HG03565 (cell line): ENCODE data around the gene KICS2.

ENCODE experiments used
- ATAC-seq: cut with Tn5 transposase; IDR thresholded peaks from one replicate; pipeline ENCODE4 v1.9.1; 2021; ENCODE audit warnings: mild to moderate bottlenecking, moderate library complexity; ENCODE audit not compliant: unreplicated experiment

KICS2 gene

DNA sequence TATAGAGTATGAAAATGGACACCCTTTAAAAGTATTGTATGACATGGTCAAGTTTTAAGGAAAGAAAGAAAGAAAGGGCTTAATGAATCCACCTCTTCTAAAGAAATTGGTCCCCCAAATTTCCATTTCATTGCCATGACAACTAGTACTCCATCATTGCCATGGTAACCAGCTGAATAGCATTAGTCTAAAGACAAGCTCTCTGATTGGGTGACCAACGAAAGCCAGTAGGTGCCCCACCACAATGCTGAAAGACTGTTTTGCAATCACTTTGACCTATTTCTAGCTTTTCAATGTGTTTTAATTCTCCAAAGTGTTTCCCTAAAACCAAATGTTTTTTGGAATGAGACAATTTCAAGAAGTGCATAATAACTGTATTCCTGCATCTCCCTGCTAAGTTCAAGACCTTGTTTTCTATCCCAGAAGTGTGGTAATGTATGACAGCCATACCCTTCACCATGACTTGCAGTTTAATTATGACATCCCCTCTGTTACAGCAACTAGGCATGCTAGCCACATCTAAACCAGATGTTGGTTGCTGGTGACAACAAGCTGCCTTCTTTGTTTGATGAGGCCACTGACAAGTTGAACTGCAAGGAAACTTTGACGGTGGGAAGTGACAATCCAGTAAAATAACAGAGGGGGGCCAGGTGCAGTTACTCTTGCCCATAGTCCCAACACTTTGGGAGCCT lies 46.7 kb downstream of the KICS2 start:
- ATAC-seq = no peak

DNA sequence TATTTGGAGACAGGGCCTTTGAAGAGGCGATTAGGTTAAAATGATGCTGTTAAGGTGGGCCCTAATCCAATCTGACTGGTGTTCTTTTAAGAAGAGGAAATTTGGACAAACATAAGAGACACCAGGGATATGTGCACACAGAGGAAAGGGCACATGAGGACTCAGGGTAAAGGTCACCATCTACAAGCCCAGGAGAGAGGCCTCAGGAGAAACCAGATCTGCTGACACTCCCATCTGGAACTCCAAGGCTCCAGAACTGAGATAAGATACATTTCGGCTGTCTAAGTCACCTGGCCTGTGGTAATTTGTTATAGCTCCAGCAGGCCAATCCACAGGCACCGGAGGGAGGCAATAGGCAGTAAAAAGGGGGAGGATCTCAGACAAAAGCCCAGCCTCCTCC lies 48.6 kb downstream of the KICS2 start:
- ATAC-seq = no peak
